Activated CD8-positive, alpha-beta memory T cell treated with anti-CD3 and anti-CD28 coated beads, Interleukin-2, amount 50 U/mL, for 1 hour (primary cell): ENCODE data around the gene EPHB1.

Source experiments
- DNase-seq: peaks from one replicate; pipeline ENCODE4 v3.0.0-alpha.2; 2020; ENCODE audit errors: extremely low read depth

EPHB1 gene

GRCh38 chr3:135133905-135134683 lies 339.0 kb downstream of the EPHB1 start:
- no peak for DNase-seq

GRCh38 chr3:135134684-135135075 lies 339.6 kb downstream of the EPHB1 start:
- no peak for DNase-seq

DNA sequence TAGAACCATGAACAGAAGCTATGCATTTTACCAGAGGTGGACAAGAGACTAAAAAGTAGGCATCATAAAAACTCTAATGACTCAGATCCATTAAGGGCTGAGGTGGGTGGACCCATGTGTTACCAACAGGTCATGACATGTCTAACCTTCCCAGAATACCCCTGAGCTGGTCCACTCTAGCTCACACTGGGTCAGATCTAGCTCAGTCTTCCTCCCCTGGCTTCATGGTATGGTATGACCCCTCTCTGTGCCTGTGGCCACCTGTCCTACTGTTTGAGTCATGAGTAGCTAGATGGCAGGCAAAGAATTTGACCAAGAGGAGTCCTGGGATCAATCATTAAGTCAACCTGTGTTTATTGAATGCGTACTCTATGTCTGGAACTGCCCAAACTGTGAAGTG lies 340.4 kb downstream of the EPHB1 start:
- no peak for DNase-seq

DNA sequence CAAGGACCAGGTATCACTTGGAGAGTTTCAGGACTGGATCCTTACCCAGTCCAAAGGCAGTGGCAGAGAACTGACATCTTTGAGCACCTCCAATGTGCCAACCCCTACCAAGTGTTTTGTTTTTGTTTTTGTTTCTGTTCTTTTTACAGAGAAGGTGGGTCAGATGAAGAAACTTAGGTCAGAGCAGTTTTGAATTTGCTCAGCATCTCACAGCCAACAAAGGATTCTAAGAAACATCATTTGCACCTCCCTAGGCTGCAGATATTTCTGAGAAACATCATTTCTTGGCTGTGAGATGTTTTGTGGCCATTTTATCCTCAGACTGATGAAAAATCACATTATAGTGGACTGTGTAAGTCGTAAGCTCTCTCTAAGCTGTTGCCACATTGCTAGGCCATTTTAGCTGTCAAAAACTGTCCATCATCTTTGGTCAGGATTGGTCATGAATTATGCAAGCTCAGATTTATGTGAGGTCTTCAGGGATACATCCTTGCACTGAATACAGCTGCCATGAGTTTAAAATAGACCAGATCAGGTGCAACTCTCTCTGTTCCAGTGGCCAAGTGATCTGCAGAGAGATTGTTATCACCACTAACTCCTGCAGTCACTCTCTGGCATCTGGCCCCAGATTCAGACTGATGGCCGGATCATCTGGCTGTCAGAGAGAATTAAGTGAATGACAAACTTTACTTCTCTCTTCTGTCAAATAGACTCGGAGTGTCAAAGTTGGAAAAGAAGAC lies 341.5 kb downstream of the EPHB1 start:
- DNase-seq, result no peak

GRCh38 chr3:135137296-135137695 lies 342.2 kb downstream of the EPHB1 start:
- DNase-seq, result no peak

DNA sequence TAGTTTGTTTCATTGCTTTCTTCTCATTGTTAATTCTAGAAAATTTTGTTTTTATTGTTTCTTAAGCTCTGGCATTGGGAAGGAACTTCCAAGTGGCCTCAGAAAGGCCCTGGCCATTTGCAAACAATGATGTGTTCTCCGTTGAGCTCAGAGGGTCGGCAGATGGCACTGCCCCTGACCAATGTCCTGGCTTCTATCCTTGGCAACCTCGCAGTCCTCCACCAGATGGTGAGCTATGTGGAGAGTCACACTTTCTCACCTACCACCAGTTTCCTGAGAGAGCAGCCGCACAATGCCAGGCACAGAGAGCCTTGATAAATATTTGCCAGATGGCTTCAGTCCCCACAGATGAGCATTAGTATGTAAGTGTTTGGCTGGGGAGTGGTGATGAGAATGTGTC lies 343.7 kb downstream of the EPHB1 start:
- DNase-seq, result no peak

DNA sequence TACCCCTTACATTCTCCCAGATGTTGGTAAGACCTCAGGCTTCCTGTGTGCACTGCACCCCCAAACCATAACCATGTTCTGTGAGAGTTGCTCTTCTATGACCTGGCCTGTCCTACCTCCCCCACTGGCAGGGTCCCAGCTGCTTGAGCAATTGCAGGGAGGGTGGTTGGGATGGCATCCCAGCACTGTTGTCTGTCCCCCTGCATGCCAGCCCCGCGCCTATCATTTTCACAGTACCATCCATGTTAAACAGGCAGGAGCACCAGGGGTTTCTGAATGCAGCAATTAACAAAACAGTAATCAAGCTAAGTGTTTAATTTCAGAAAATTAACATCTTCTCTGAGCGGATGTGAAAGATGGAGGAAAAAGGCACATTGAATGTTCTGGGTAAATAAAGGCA lies 345.5 kb downstream of the EPHB1 start:
- DNase-seq, result no peak

DNA sequence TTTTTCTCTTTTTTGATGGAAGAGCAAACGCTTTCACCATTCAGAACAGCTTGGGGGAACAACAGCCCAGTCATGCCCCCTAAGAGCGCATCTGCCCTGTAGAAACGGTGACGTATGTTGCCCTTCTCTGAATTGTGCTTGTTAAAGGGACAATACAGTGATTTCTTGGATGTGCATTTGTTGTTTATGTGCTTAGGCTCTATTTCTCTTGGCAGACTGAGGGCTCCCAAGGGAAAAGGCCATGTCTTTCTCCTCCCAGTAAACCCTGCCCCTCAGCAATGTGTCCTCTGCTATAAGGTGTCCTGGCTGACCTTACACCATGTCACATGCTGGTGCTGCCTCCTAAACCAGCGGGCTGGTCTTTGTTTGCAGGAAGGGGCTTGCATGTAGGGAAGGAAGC lies 346.1 kb downstream of the EPHB1 start:
- DNase-seq, result no peak

GRCh38 chr3:135141672-135142071 lies 346.6 kb downstream of the EPHB1 start:
- DNase-seq, result no peak

GRCh38 chr3:135142530-135142929 lies 347.5 kb downstream of the EPHB1 start:
- no peak for DNase-seq

GRCh38 chr3:135143474-135143873 lies 348.4 kb downstream of the EPHB1 start:
- DNase-seq, result no peak

DNA sequence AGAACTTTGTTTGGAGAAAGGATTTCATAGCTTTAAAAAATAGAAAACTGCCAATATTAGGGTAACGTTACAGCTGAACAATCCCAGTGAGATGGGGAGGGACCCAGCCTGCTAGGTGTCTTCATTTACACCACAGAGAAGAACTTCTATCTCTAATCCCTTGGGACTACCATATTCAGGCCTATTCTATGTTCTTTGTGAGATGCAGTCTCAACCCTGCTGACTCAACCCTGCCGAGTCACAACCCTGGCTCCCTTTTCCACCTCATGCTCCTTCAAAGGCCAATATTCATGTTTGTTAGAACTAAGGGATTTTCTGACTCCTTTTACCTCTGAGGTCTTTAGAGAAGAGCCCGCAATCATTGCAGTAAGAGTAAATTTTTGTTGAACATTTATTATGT lies 350.5 kb downstream of the EPHB1 start:
- DNase-seq, result no peak

GRCh38 chr3:135147657-135148056 lies 352.6 kb downstream of the EPHB1 start:
- no peak for DNase-seq

DNA sequence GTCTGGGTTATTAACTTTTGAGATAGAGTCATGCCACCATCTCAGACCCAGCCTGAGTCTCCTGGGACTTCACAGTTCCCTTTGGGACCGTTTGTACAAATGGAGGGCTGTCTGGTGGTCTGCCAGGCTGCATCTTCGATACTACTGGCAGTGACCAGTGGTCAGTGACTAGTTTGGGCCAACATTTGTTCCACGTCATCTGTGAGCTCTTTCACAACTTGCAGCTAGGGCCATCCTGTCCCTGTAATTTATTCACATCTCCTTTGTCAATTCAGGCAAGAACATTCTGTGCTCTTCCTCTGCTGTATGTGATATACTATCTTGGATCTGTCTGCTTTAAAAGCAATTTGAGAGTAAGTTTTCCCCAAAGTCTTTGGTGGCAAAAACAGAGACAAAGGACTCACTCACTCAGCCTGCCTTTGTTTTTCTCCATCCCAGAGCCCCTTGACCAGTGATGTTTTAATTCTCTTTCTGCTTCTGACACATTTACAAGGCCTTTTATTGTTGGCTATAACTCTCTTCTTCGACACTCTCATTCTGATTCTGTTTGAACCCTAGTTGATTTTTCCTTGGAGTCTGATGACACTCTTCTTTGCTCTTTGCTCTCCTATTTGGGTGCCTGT lies 353.4 kb downstream of the EPHB1 start:
- no peak for DNase-seq

- DNase-seq, result no peak
These were observed 354.9 kb downstream of the EPHB1 start for GRCh38 chr3:135149707-135150681.

DNA sequence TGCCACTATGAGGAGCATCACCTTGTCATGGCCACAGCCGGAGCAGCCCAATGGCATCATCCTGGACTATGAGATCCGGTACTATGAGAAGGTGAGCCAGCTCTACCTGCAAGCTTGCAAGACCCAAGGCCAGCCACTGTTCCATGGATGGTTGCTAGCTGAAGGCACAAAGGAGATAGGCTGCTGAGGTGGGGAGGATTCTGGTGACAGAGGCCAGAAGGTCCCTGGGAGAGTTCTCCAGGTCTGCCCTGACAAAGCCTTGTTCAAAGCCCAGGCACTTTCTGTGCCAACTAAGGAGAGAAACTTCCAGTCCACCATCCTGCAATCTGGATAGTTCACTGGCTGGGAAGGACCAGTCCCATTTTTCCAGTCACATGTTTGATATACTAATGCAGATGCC lies 359.1 kb downstream of the EPHB1 start:
- DNase-seq, result no peak

DNA sequence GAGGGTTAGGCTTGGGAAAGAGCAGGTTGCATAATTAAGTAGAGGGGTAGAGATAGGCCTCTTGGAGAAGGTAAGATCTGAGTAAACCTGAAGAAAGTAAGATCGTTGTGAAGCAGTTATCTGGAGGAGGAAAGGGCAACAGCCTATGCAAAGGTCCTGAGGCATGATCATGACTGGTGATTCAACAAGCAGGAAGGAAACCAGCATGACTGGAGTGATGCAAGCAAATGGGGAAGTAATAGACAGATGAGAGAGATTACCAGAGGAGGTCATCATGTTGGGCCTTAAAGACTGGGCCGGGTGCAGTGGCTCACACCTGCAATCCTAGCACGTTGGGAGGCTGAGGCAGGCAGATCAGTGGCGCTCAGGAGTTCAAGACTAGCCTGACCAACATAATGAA lies 360.2 kb downstream of the EPHB1 start:
- no peak for DNase-seq

DNA sequence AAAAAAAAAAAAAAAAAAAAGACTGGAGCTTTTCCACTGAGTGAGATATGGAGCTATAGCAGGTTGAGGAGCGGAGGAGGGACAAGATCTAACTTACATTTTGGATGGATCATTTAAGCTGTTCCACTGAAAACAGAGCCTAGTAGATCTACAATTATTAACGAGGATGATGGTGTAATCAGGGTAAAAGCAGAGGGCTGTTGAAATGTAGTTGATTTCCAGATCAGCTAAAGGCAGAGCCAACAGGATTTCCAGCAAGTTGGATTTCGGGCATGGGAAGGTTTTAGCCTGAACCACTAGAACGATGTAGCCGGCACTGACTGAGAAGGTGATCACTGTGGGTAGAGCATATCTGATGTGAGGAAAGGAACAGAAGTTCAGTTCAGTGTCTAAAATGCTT lies 360.7 kb downstream of the EPHB1 start:
- DNase-seq, result no peak

GRCh38 chr3:135157045-135157740 lies 362.1 kb downstream of the EPHB1 start:
- no peak for DNase-seq

DNA sequence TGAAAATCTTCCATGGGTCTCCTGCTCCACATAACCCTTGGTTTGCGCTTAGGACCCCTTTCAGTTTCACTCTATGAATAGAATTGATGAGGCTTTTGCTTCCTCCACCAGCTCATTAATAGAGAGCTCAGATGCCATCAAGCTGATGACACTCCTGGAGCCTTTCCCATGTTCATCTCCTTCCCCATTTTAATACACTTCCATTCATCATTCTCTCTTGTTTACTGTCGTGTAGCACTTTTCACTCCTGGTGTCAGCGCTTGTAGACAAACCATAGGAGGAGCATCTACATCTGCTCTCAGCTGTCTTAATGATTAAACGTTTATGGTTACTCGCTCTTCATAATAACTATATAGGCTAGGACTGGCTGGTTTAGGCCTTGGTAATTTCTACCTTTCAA lies 363.5 kb downstream of the EPHB1 start:
- DNase-seq, result no peak

- DNase-seq, result no peak
These were observed 364.7 kb downstream of the EPHB1 start for GRCh38 chr3:135159681-135160247.
